Measurements from ENCODE around the gene MDGA2. TPM values are rescaled to one million over a fixed set of nuclear protein-coding genes. Genes with fewer than 3 reads are reported as not detected.

MDGA2 gene
- total RNA-seq, 4 donors from 2014 or later = 0.16 TPM; not detected in 3

GRCh38 chr14:47665337-47666134, 9.9 kb downstream of the MDGA2 start:
- ATAC-seq (ENCODE audit: low FRiP score) (no peak), DNase-seq (ENCODE audit: low spot score) (no peak)
- no peak for TF ChIP-seq CTCF (IDR thresholded peaks at IDR 0.05)

GRCh38 chr14:47662466-47662865, 12.9 kb downstream of the MDGA2 start:
- DNase-seq (ENCODE audit: low spot score) (no peak), ATAC-seq (ENCODE audit: low FRiP score) (no peak)
- no peak for TF ChIP-seq CTCF (IDR thresholded peaks at IDR 0.05)

- no peak for DNase-seq (ENCODE audit: low spot score)
- no peak for ATAC-seq (ENCODE audit: low FRiP score)
- TF ChIP-seq CTCF (IDR thresholded peaks at IDR 0.05) = no peak
Measured at GRCh38 chr14:47660158-47660557, 15.2 kb downstream of the MDGA2 start.

GRCh38 chr14:47658041-47658440, 17.4 kb downstream of the MDGA2 start:
- no peak for DNase-seq (ENCODE audit: low spot score)
- no peak for TF ChIP-seq CTCF (IDR thresholded peaks at IDR 0.05)
- ATAC-seq (ENCODE audit: low FRiP score) = no peak

- no peak for TF ChIP-seq CTCF (IDR thresholded peaks at IDR 0.05)
- DNase-seq (ENCODE audit: low spot score) (no peak), ATAC-seq (ENCODE audit: low FRiP score) (no peak)
Measured at GRCh38 chr14:47657143-47657542, 18.3 kb downstream of the MDGA2 start.

GRCh38 chr14:47651337-47651736, 24.1 kb downstream of the MDGA2 start:
- ATAC-seq (ENCODE audit: low FRiP score) (no peak), DNase-seq (ENCODE audit: low spot score) (no peak)
- no peak for TF ChIP-seq CTCF (IDR thresholded peaks at IDR 0.05)

GRCh38 chr14:47637753-47638152, 37.7 kb downstream of the MDGA2 start:
- DNase-seq (ENCODE audit: low spot score) (no peak), ATAC-seq (ENCODE audit: low FRiP score) (no peak)
- no peak for TF ChIP-seq CTCF (IDR thresholded peaks at IDR 0.05)

Measured in omental fat pad (tissue), 4 donors.